H9 (cell line): Measurements from ENCODE around the gene IL17RE. TPM values are rescaled to one million over a fixed set of nuclear protein-coding genes. Genes with fewer than 3 reads are reported as not detected.
A peak's percentile ranks its signal among the peaks of the same experiment; 100 is the strongest.

Experiments
- DNase-seq: peaks from one replicate; pipeline ENCODE4 v3.0.0-alpha.2; 2017
- H2AFZ ChIP-seq: one replicate; pipeline ENCODE4 v1.6.1; 2013; ENCODE audit warnings: mild to moderate bottlenecking, low read length, control low read depth, moderate library complexity
- H2AK5ac ChIP-seq: 2 replicates; pipeline ENCODE4 v1.6.1; 2013; ENCODE audit warnings: low read length, control low read depth, mixed read lengths; ENCODE audit not compliant: insufficient read length
- H2BK120ac ChIP-seq: one replicate; pipeline ENCODE4 v1.6.1; 2013; ENCODE audit warnings: low read depth, mild to moderate bottlenecking, low read length, control low read depth, inconsistent platforms; ENCODE audit not compliant: poor library complexity, severe bottlenecking
- H2BK12ac ChIP-seq: 2 replicates; pipeline ENCODE4 v1.6.1; 2013; ENCODE audit warnings: low read length, control low read depth, mixed read lengths, low read depth; ENCODE audit not compliant: insufficient read length
- H2BK15ac ChIP-seq: 2 replicates; pipeline ENCODE4 v1.6.1; 2013; ENCODE audit warnings: low read depth, low read length, control low read depth
- H2BK20ac ChIP-seq: one replicate; pipeline ENCODE4 v1.6.1; 2013; ENCODE audit warnings: low read depth, mild to moderate bottlenecking, low read length, control low read depth, inconsistent platforms; ENCODE audit not compliant: poor library complexity, severe bottlenecking
- H2BK5ac ChIP-seq: 2 replicates; pipeline ENCODE4 v1.6.1; 2013; ENCODE audit warnings: low read length, control low read depth, mixed read lengths; ENCODE audit not compliant: insufficient read length
- H3K14ac ChIP-seq: 2 replicates; pipeline ENCODE4 v1.6.1; 2013; ENCODE audit warnings: low read length, control low read depth; ENCODE audit not compliant: insufficient read depth
- H3K18ac ChIP-seq: 2 replicates; pipeline ENCODE4 v1.6.1; 2013; ENCODE audit warnings: low read depth, mild to moderate bottlenecking, mixed read lengths, low read length, control low read depth; ENCODE audit not compliant: insufficient read length
- H3K23ac ChIP-seq: 2 replicates; pipeline ENCODE4 v1.6.1; 2013; ENCODE audit warnings: low read length, control low read depth, mixed read lengths, low read depth; ENCODE audit not compliant: insufficient read length
- H3K23me2 ChIP-seq: 2 replicates; pipeline ENCODE4 v1.6.1; 2013; ENCODE audit warnings: low read depth, mild to moderate bottlenecking, mixed read lengths, low read length, control low read depth; ENCODE audit not compliant: insufficient read length, poor library complexity, severe bottlenecking
- H3K27ac ChIP-seq: 2 replicates; pipeline ENCODE4 v1.5.1; 2013; ENCODE audit warnings: low read length, control low read depth, mixed read lengths, low read depth; ENCODE audit not compliant: insufficient read length
- H3K27me3 ChIP-seq: 2 replicates; pipeline ENCODE4 v1.6.1; 2013; ENCODE audit warnings: low read length, control low read depth, inconsistent platforms; ENCODE audit not compliant: insufficient read depth
- H3K4ac ChIP-seq: 2 replicates; pipeline ENCODE4 v1.6.1; 2013; ENCODE audit warnings: low read depth, mild to moderate bottlenecking, control low read depth, inconsistent platforms, low read length, moderate library complexity
- H3K4me1 ChIP-seq: 2 replicates; pipeline ENCODE4 v1.6.1; 2013; ENCODE audit warnings: low read length, control low read depth, inconsistent platforms; ENCODE audit not compliant: insufficient read depth
- H3K4me2 ChIP-seq: 2 replicates; pipeline ENCODE4 v1.6.1; 2013; ENCODE audit warnings: low read length, control low read depth, mixed read lengths; ENCODE audit not compliant: insufficient read length, insufficient read depth
- H3K56ac ChIP-seq: 2 replicates; pipeline ENCODE4 v1.6.1; 2013; ENCODE audit warnings: low read depth, mild to moderate bottlenecking, mixed read lengths, low read length, control low read depth; ENCODE audit not compliant: insufficient read length
- H3K79me1 ChIP-seq: 2 replicates; pipeline ENCODE4 v1.6.1; 2013; ENCODE audit warnings: low read depth, mild to moderate bottlenecking, moderate library complexity, low read length, control low read depth, inconsistent platforms; ENCODE audit not compliant: insufficient read depth, poor library complexity, severe bottlenecking
- H3K79me2 ChIP-seq: 2 replicates; pipeline ENCODE4 v1.6.1; 2013; ENCODE audit warnings: low read length, control low read depth, inconsistent platforms; ENCODE audit not compliant: insufficient read depth
- H3K9ac ChIP-seq: 2 replicates; pipeline ENCODE4 v1.6.1; 2013; ENCODE audit warnings: low read length, control low read depth, mixed read lengths; ENCODE audit not compliant: insufficient read length; ENCODE audit errors: extremely low read depth
- H3K9me3 ChIP-seq: one replicate; pipeline ENCODE4 v1.6.1; 2013; ENCODE audit warnings: low read depth, low read length, inconsistent platforms; ENCODE audit not compliant: control insufficient read depth
- H3T11ph ChIP-seq: one replicate; pipeline ENCODE4 v1.6.1; 2013; ENCODE audit warnings: mild to moderate bottlenecking, low read length, control low read depth, inconsistent platforms
- H4K20me1 ChIP-seq: one replicate; pipeline ENCODE4 v1.6.1; 2013; ENCODE audit not compliant: control insufficient read depth, insufficient read length, insufficient read depth
- H4K5ac ChIP-seq: 2 replicates; pipeline ENCODE4 v1.6.1; 2013; ENCODE audit warnings: low read depth, mild to moderate bottlenecking, mixed read lengths, low read length, control low read depth; ENCODE audit not compliant: insufficient read length
- H4K8ac ChIP-seq: replicated peaks from 2 replicates; pipeline ENCODE4 v1.6.1; 2013; ENCODE audit warnings: low read length, control low read depth, mixed read lengths, low read depth; ENCODE audit not compliant: insufficient read length
- H4K91ac ChIP-seq: 2 replicates; pipeline ENCODE4 v1.6.1; 2013; ENCODE audit warnings: low read depth, mild to moderate bottlenecking, moderate library complexity, mixed read lengths, low read length, control low read depth; ENCODE audit not compliant: insufficient read length
- H3K27ac Mint-ChIP-seq, 3 experiments: 2 replicates in 2 of 3; 3 replicates in 1 of 3; pipeline ENCODE4 v1.8.0; 2020 to 2021; ENCODE audit warnings: mixed read lengths in 3 of 3, mild to moderate bottlenecking in 1 of 3, moderate library complexity in 1 of 3
- H3K27me3 Mint-ChIP-seq: 2 replicates; pipeline ENCODE4 v1.8.0; 2021; ENCODE audit warnings: low read depth, mild to moderate bottlenecking, moderate library complexity, mixed read lengths
- H3K36me3 Mint-ChIP-seq, 3 experiments: 2 replicates in 2 of 3; 3 replicates in 1 of 3; pipeline ENCODE4 v1.8.0; 2020 to 2021; ENCODE audit warnings: low read depth in 3 of 3, mixed read lengths in 3 of 3; ENCODE audit not compliant: insufficient read depth in 1 of 3
- H3K4me1 Mint-ChIP-seq, 2 experiments: 2 replicates each; pipeline ENCODE4 v1.8.0; 2020; ENCODE audit warnings: mixed read lengths in 2 of 2
- H3K4me3 Mint-ChIP-seq, 2 experiments: 2 replicates in 1 of 2; 3 replicates in 1 of 2; pipeline ENCODE4 v1.8.0; 2020 to 2021; ENCODE audit warnings: mild to moderate bottlenecking in 2 of 2, mixed read lengths in 2 of 2, moderate library complexity in 1 of 2
- H3K9me3 Mint-ChIP-seq, 2 experiments: 2 replicates in 1 of 2; 3 replicates in 1 of 2; pipeline ENCODE4 v1.8.0; 2020; ENCODE audit warnings: mild to moderate bottlenecking in 2 of 2, mixed read lengths in 2 of 2, moderate library complexity in 1 of 2
- WGBS: extraction: QIAGEN DNeasy Blood & Tissue Kit; methylation state at CpG from one replicate; pipeline ENCODE4 v1.1.7; 2013; ENCODE audit warnings: missing lambda C conversion rate, low lambda C conversion rate, mixed read lengths; ENCODE audit not compliant: insufficient read length; ENCODE audit errors: extremely low coverage; 5-methylcytosine and 5-hydroxymethylcytosine counted together
- total RNA-seq: library from RNA; stranded (reverse); gene quantifications from 2 replicates; pipeline ENCODE4 v1.2.1, GENCODE V29; 2021
- TF ChIP-seq, protein P1 (sequence below): fragments of 200-600 bp; sonication (generic); conservative IDR thresholded peaks from 3 replicates; pipeline ENCODE4 v1.8.0; 2021; ENCODE audit warnings: antibody characterized with exemption, mild to moderate bottlenecking

IL17RE gene
- total RNA-seq, 1 experiment from 2014 or later, result 2.1 TPM

- Histone ChIP-seq H3K14ac (no peak overlapping the region), H2BK120ac (no peak overlapping the region), H2AK5ac (no peak overlapping the region), H4K20me1 (no peaks in the 10 kb centered on the region), H4K5ac (no peak overlapping the region), H3T11ph (no peak overlapping the region), H3K27ac (no peak overlapping the region), H3K4me1 (no peaks in the 10 kb centered on the region), H3K79me2 (no peaks in the 10 kb centered on the region), H3K9me3 (no peaks in the 10 kb centered on the region), H3K23me2 (peaks cover 20% of the 10 kb centered on the region), H2AFZ (no peak overlapping the region), H4K91ac (no peak overlapping the region), H2BK5ac (no peak overlapping the region), H3K27me3 (no peaks in the 10 kb centered on the region), H3K23ac (no peak overlapping the region), H2BK12ac (no peak overlapping the region), H3K4ac (no peak overlapping the region), H4K8ac (no peak overlapping the region), H3K4me2 (no peak overlapping the region), H3K9ac (no peak overlapping the region), H3K56ac (no peak overlapping the region), H2BK15ac (no peak overlapping the region), H2BK20ac (no peak overlapping the region), H3K18ac (no peak overlapping the region), H3K79me1 (no peaks in the 10 kb centered on the region)
- no peak overlapping the region for H3K4me3 Mint-ChIP-seq
- H3K9me3 Mint-ChIP-seq, result no peaks in the 10 kb centered on the region
- WGBS, result no CpG with 5 or more reads among the region's 7 CpGs
- TF ChIP-seq, protein P1, sequence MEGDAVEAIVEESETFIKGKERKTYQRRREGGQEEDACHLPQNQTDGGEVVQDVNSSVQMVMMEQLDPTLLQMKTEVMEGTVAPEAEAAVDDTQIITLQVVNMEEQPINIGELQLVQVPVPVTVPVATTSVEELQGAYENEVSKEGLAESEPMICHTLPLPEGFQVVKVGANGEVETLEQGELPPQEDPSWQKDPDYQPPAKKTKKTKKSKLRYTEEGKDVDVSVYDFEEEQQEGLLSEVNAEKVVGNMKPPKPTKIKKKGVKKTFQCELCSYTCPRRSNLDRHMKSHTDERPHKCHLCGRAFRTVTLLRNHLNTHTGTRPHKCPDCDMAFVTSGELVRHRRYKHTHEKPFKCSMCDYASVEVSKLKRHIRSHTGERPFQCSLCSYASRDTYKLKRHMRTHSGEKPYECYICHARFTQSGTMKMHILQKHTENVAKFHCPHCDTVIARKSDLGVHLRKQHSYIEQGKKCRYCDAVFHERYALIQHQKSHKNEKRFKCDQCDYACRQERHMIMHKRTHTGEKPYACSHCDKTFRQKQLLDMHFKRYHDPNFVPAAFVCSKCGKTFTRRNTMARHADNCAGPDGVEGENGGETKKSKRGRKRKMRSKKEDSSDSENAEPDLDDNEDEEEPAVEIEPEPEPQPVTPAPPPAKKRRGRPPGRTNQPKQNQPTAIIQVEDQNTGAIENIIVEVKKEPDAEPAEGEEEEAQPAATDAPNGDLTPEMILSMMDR, result no peak
- H3K27me3 Mint-ChIP-seq, result peaks cover 27% of the 10 kb centered on the region
- peaks cover 2 to 9% (median 7%) of the 10 kb centered on the region in 3 experiments; a peak in 5 of 7 replicates for H3K36me3 Mint-ChIP-seq
- H3K27ac Mint-ChIP-seq, result no peak overlapping the region
- H3K4me1 Mint-ChIP-seq, result peaks cover 3 to 13% of the 10 kb centered on the region in 2 experiments
- DNase-seq, result peak; percentile 21
These were observed 46.5 kb downstream of the IL17RE start for GRCh38 chr3:9949115-9949514.
